H9 (cell line): ENCODE measurements around the gene LMF1. TPM values are rescaled to one million over a fixed set of nuclear protein-coding genes. Genes with fewer than 3 reads are reported as not detected.

Experiments
- DNase-seq: peaks from one replicate; pipeline ENCODE4 v3.0.0-alpha.2; 2017
- H2AFZ ChIP-seq: one replicate; pipeline ENCODE4 v1.6.1; 2013; ENCODE audit warnings: mild to moderate bottlenecking, low read length, control low read depth, moderate library complexity
- H2AK5ac ChIP-seq: 2 replicates; pipeline ENCODE4 v1.6.1; 2013; ENCODE audit warnings: low read length, control low read depth, mixed read lengths; ENCODE audit not compliant: insufficient read length
- H2BK120ac ChIP-seq: one replicate; pipeline ENCODE4 v1.6.1; 2013; ENCODE audit warnings: low read depth, mild to moderate bottlenecking, low read length, control low read depth, inconsistent platforms; ENCODE audit not compliant: poor library complexity, severe bottlenecking
- H2BK12ac ChIP-seq: 2 replicates; pipeline ENCODE4 v1.6.1; 2013; ENCODE audit warnings: low read length, control low read depth, mixed read lengths, low read depth; ENCODE audit not compliant: insufficient read length
- H2BK15ac ChIP-seq: 2 replicates; pipeline ENCODE4 v1.6.1; 2013; ENCODE audit warnings: low read depth, low read length, control low read depth
- H2BK20ac ChIP-seq: one replicate; pipeline ENCODE4 v1.6.1; 2013; ENCODE audit warnings: low read depth, mild to moderate bottlenecking, low read length, control low read depth, inconsistent platforms; ENCODE audit not compliant: poor library complexity, severe bottlenecking
- H2BK5ac ChIP-seq: 2 replicates; pipeline ENCODE4 v1.6.1; 2013; ENCODE audit warnings: low read length, control low read depth, mixed read lengths; ENCODE audit not compliant: insufficient read length
- H3K14ac ChIP-seq: 2 replicates; pipeline ENCODE4 v1.6.1; 2013; ENCODE audit warnings: low read length, control low read depth; ENCODE audit not compliant: insufficient read depth
- H3K18ac ChIP-seq: 2 replicates; pipeline ENCODE4 v1.6.1; 2013; ENCODE audit warnings: low read depth, mild to moderate bottlenecking, mixed read lengths, low read length, control low read depth; ENCODE audit not compliant: insufficient read length
- H3K23ac ChIP-seq: 2 replicates; pipeline ENCODE4 v1.6.1; 2013; ENCODE audit warnings: low read length, control low read depth, mixed read lengths, low read depth; ENCODE audit not compliant: insufficient read length
- H3K23me2 ChIP-seq: 2 replicates; pipeline ENCODE4 v1.6.1; 2013; ENCODE audit warnings: low read depth, mild to moderate bottlenecking, mixed read lengths, low read length, control low read depth; ENCODE audit not compliant: insufficient read length, poor library complexity, severe bottlenecking
- H3K27ac ChIP-seq: 2 replicates; pipeline ENCODE4 v1.5.1; 2013; ENCODE audit warnings: low read length, control low read depth, mixed read lengths, low read depth; ENCODE audit not compliant: insufficient read length
- H3K27me3 ChIP-seq: 2 replicates; pipeline ENCODE4 v1.6.1; 2013; ENCODE audit warnings: low read length, control low read depth, inconsistent platforms; ENCODE audit not compliant: insufficient read depth
- H3K4ac ChIP-seq: 2 replicates; pipeline ENCODE4 v1.6.1; 2013; ENCODE audit warnings: low read depth, mild to moderate bottlenecking, control low read depth, inconsistent platforms, low read length, moderate library complexity
- H3K4me1 ChIP-seq: 2 replicates; pipeline ENCODE4 v1.6.1; 2013; ENCODE audit warnings: low read length, control low read depth, inconsistent platforms; ENCODE audit not compliant: insufficient read depth
- H3K4me2 ChIP-seq: 2 replicates; pipeline ENCODE4 v1.6.1; 2013; ENCODE audit warnings: low read length, control low read depth, mixed read lengths; ENCODE audit not compliant: insufficient read length, insufficient read depth
- H3K56ac ChIP-seq: 2 replicates; pipeline ENCODE4 v1.6.1; 2013; ENCODE audit warnings: low read depth, mild to moderate bottlenecking, mixed read lengths, low read length, control low read depth; ENCODE audit not compliant: insufficient read length
- H3K79me1 ChIP-seq: 2 replicates; pipeline ENCODE4 v1.6.1; 2013; ENCODE audit warnings: low read depth, mild to moderate bottlenecking, moderate library complexity, low read length, control low read depth, inconsistent platforms; ENCODE audit not compliant: insufficient read depth, poor library complexity, severe bottlenecking
- H3K79me2 ChIP-seq: 2 replicates; pipeline ENCODE4 v1.6.1; 2013; ENCODE audit warnings: low read length, control low read depth, inconsistent platforms; ENCODE audit not compliant: insufficient read depth
- H3K9ac ChIP-seq: 2 replicates; pipeline ENCODE4 v1.6.1; 2013; ENCODE audit warnings: low read length, control low read depth, mixed read lengths; ENCODE audit not compliant: insufficient read length; ENCODE audit errors: extremely low read depth
- H3K9me3 ChIP-seq: one replicate; pipeline ENCODE4 v1.6.1; 2013; ENCODE audit warnings: low read depth, low read length, inconsistent platforms; ENCODE audit not compliant: control insufficient read depth
- H3T11ph ChIP-seq: one replicate; pipeline ENCODE4 v1.6.1; 2013; ENCODE audit warnings: mild to moderate bottlenecking, low read length, control low read depth, inconsistent platforms
- H4K20me1 ChIP-seq: one replicate; pipeline ENCODE4 v1.6.1; 2013; ENCODE audit not compliant: control insufficient read depth, insufficient read length, insufficient read depth
- H4K5ac ChIP-seq: 2 replicates; pipeline ENCODE4 v1.6.1; 2013; ENCODE audit warnings: low read depth, mild to moderate bottlenecking, mixed read lengths, low read length, control low read depth; ENCODE audit not compliant: insufficient read length
- H4K8ac ChIP-seq: replicated peaks from 2 replicates; pipeline ENCODE4 v1.6.1; 2013; ENCODE audit warnings: low read length, control low read depth, mixed read lengths, low read depth; ENCODE audit not compliant: insufficient read length
- H4K91ac ChIP-seq: 2 replicates; pipeline ENCODE4 v1.6.1; 2013; ENCODE audit warnings: low read depth, mild to moderate bottlenecking, moderate library complexity, mixed read lengths, low read length, control low read depth; ENCODE audit not compliant: insufficient read length
- H3K27ac Mint-ChIP-seq, 3 experiments: 2 replicates in 2 of 3; 3 replicates in 1 of 3; pipeline ENCODE4 v1.8.0; 2020 to 2021; ENCODE audit warnings: mixed read lengths in 3 of 3, mild to moderate bottlenecking in 1 of 3, moderate library complexity in 1 of 3
- H3K27me3 Mint-ChIP-seq: 2 replicates; pipeline ENCODE4 v1.8.0; 2021; ENCODE audit warnings: low read depth, mild to moderate bottlenecking, moderate library complexity, mixed read lengths
- H3K36me3 Mint-ChIP-seq, 3 experiments: 2 replicates in 2 of 3; 3 replicates in 1 of 3; pipeline ENCODE4 v1.8.0; 2020 to 2021; ENCODE audit warnings: low read depth in 3 of 3, mixed read lengths in 3 of 3; ENCODE audit not compliant: insufficient read depth in 1 of 3
- H3K4me1 Mint-ChIP-seq, 2 experiments: 2 replicates each; pipeline ENCODE4 v1.8.0; 2020; ENCODE audit warnings: mixed read lengths in 2 of 2
- H3K4me3 Mint-ChIP-seq, 2 experiments: 2 replicates in 1 of 2; 3 replicates in 1 of 2; pipeline ENCODE4 v1.8.0; 2020 to 2021; ENCODE audit warnings: mild to moderate bottlenecking in 2 of 2, mixed read lengths in 2 of 2, moderate library complexity in 1 of 2
- H3K9me3 Mint-ChIP-seq, 2 experiments: 2 replicates in 1 of 2; 3 replicates in 1 of 2; pipeline ENCODE4 v1.8.0; 2020; ENCODE audit warnings: mild to moderate bottlenecking in 2 of 2, mixed read lengths in 2 of 2, moderate library complexity in 1 of 2
- WGBS: extraction: QIAGEN DNeasy Blood & Tissue Kit; methylation state at CpG from one replicate; pipeline ENCODE4 v1.1.7; 2013; ENCODE audit warnings: missing lambda C conversion rate, low lambda C conversion rate, mixed read lengths; ENCODE audit not compliant: insufficient read length; ENCODE audit errors: extremely low coverage; 5-methylcytosine and 5-hydroxymethylcytosine counted together
- total RNA-seq: library from RNA; stranded (reverse); gene quantifications from 2 replicates; pipeline ENCODE4 v1.2.1, GENCODE V29; 2021
- TF ChIP-seq, protein P1 (sequence below): fragments of 200-600 bp; sonication (generic); conservative IDR thresholded peaks from 3 replicates; pipeline ENCODE4 v1.8.0; 2021; ENCODE audit warnings: antibody characterized with exemption, mild to moderate bottlenecking

The LMF1 gene
- total RNA-seq, 1 experiment from 2014 or later: 7.1 TPM

DNA sequence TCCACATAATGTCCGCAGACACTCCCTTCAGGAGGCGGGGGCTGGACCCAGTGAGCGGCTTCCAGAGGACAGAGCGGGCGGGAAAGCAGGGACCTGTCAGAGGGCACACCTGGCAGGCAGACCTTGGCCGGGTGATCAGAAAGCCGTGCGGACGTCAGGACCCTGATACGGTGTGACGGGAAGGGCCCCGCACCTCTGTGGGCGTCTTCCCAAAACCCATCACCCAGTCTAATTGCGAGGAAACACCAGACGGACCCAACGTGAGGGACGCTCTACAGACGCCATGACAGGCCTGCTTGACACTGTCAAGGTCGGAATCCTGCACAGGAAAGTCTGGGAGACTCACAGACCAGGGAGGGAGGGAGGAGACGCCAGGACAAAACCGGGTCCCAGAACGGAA is 8.4 kb downstream of the LMF1 start:
- WGBS: no CpG with 5 or more reads among the region's 22 CpGs

More for the DNA sequence above, 8.4 kb downstream of the LMF1 start:
- Histone ChIP-seq H3T11ph (no peak overlapping the region), H3K14ac (no peak overlapping the region), H3K27ac (no peak overlapping the region), H3K18ac (no peak overlapping the region), H3K9ac (no peak overlapping the region), H4K91ac (no peak overlapping the region), H2AK5ac (no peak overlapping the region), H2BK15ac (no peak overlapping the region), H2BK20ac (no peak overlapping the region), H3K79me2 (no peaks in the 10 kb centered on the region), H2BK120ac (no peak overlapping the region), H2BK5ac (no peak overlapping the region), H3K9me3 (no peaks in the 10 kb centered on the region), H2AFZ (no peak overlapping the region), H3K56ac (no peak overlapping the region), H2BK12ac (no peak overlapping the region), H4K8ac (no peak overlapping the region), H4K20me1 (no peaks in the 10 kb centered on the region), H3K23me2 (no peaks in the 10 kb centered on the region), H3K4me1 (no peaks in the 10 kb centered on the region), H3K4ac (no peak overlapping the region), H4K5ac (no peak overlapping the region), H3K79me1 (no peaks in the 10 kb centered on the region), H3K23ac (no peak overlapping the region), H3K27me3 (no peaks in the 10 kb centered on the region), H3K4me2 (no peak overlapping the region)
- H3K27ac Mint-ChIP-seq: no peak overlapping the region
- TF ChIP-seq, protein P1, sequence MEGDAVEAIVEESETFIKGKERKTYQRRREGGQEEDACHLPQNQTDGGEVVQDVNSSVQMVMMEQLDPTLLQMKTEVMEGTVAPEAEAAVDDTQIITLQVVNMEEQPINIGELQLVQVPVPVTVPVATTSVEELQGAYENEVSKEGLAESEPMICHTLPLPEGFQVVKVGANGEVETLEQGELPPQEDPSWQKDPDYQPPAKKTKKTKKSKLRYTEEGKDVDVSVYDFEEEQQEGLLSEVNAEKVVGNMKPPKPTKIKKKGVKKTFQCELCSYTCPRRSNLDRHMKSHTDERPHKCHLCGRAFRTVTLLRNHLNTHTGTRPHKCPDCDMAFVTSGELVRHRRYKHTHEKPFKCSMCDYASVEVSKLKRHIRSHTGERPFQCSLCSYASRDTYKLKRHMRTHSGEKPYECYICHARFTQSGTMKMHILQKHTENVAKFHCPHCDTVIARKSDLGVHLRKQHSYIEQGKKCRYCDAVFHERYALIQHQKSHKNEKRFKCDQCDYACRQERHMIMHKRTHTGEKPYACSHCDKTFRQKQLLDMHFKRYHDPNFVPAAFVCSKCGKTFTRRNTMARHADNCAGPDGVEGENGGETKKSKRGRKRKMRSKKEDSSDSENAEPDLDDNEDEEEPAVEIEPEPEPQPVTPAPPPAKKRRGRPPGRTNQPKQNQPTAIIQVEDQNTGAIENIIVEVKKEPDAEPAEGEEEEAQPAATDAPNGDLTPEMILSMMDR: no peak
- H3K9me3 Mint-ChIP-seq: peaks cover 0 to 2% of the 10 kb centered on the region in 2 experiments; a peak in 1 of 5 replicates
- no peak for DNase-seq
- H3K4me3 Mint-ChIP-seq: no peak overlapping the region
- H3K27me3 Mint-ChIP-seq: peaks cover 14% of the 10 kb centered on the region
- peaks cover 0 to 14% (median 8%) of the 10 kb centered on the region in 3 experiments; a peak in 5 of 7 replicates for H3K36me3 Mint-ChIP-seq
- H3K4me1 Mint-ChIP-seq: no peaks in the 10 kb centered on the region
